ENCODE measurements around the gene KDM4F.
"Not testable (repeated sequence)": the region's sequence is repeated elsewhere in the genome, so short reads cannot be mapped to it uniquely, and the experiment has no call there.

KDM4F gene

GRCh38 chr11:95028357-95028756 is 20.9 kb upstream of the KDM4F start:
- DNase-seq (ENCODE audit: low read depth) = no peak
- no peak overlapping the region for H3K4me3 ChIP-seq (ENCODE audit: control insufficient read depth, low read depth, low read length)
- no peak for TF ChIP-seq CTCF (IDR thresholded peaks at IDR 0.05; ENCODE audit: control insufficient read depth, insufficient read depth, low read depth, low read length, missing control alignments)

- no peak overlapping the region for H3K4me3 ChIP-seq (ENCODE audit: control insufficient read depth, low read depth, low read length)
- DNase-seq (ENCODE audit: low read depth) = no peak
- no peak for TF ChIP-seq CTCF (IDR thresholded peaks at IDR 0.05; ENCODE audit: control insufficient read depth, insufficient read depth, low read depth, low read length, missing control alignments)
These were observed 16.2 kb upstream of the KDM4F start for GRCh38 chr11:95033051-95033450.

- no peak overlapping the region for H3K4me3 ChIP-seq (ENCODE audit: control insufficient read depth, low read depth, low read length)
- DNase-seq (ENCODE audit: low read depth) = no peak
- TF ChIP-seq CTCF (IDR thresholded peaks at IDR 0.05; ENCODE audit: control insufficient read depth, insufficient read depth, low read depth, low read length, missing control alignments) = no peak
These were observed 13.9 kb upstream of the KDM4F start for GRCh38 chr11:95035316-95035715.

- not testable (repeated sequence) for H3K4me3 ChIP-seq (ENCODE audit: control insufficient read depth, low read depth, low read length); DNase-seq (ENCODE audit: low read depth)
These were observed 11.7 kb upstream of the KDM4F start for GRCh38 chr11:95037356-95038035.

GRCh38 chr11:95042239-95042638 is 7.0 kb upstream of the KDM4F start:
- H3K4me3 ChIP-seq (ENCODE audit: control insufficient read depth, low read depth, low read length) = no peak overlapping the region
- DNase-seq (ENCODE audit: low read depth) = no peak
- no peak for TF ChIP-seq CTCF (IDR thresholded peaks at IDR 0.05; ENCODE audit: control insufficient read depth, insufficient read depth, low read depth, low read length, missing control alignments)

- H3K4me3 ChIP-seq (ENCODE audit: control insufficient read depth, low read depth, low read length) = no peak overlapping the region
- DNase-seq (ENCODE audit: low read depth) = no peak
- TF ChIP-seq CTCF (IDR thresholded peaks at IDR 0.05; ENCODE audit: control insufficient read depth, insufficient read depth, low read depth, low read length, missing control alignments) = no peak
These were observed 6.3 kb upstream of the KDM4F start for GRCh38 chr11:95042906-95043305.

- DNase-seq (ENCODE audit: low read depth) = no peak
- no peak for TF ChIP-seq CTCF (IDR thresholded peaks at IDR 0.05; ENCODE audit: control insufficient read depth, insufficient read depth, low read depth, low read length, missing control alignments)
- H3K4me3 ChIP-seq (ENCODE audit: control insufficient read depth, low read depth, low read length) = no peak overlapping the region
These were observed 5.2 kb upstream of the KDM4F start for GRCh38 chr11:95044010-95044409.

All from AG09309 (cell line).